ENCODE data around the gene MYO1E. TPM values are rescaled to one million over a fixed set of nuclear protein-coding genes. Genes with fewer than 3 reads are reported as not detected.

MYO1E gene
- total RNA-seq, 1 donor from 2014 or later: 45.5 TPM

GRCh38 chr15:59104912-59105732 lies 267.5 kb downstream of the MYO1E start, which contains the start of gene CCNB2:
CCNB2 (plus strand) TSS chr15:59105146; CDS start chr15:59105269, 123 bp downstream.
- intact Hi-C loops (cut with micrococcal nuclease): loop anchor here (1.0 kb wide), 2 partner anchors 118 to 171 kb away; partner anchors contain the start of gene RNF111

GRCh38 chr15:59104602-59104911 lies 268.1 kb downstream of the MYO1E start:
- intact Hi-C loops (cut with micrococcal nuclease): no loop called here

DNA sequence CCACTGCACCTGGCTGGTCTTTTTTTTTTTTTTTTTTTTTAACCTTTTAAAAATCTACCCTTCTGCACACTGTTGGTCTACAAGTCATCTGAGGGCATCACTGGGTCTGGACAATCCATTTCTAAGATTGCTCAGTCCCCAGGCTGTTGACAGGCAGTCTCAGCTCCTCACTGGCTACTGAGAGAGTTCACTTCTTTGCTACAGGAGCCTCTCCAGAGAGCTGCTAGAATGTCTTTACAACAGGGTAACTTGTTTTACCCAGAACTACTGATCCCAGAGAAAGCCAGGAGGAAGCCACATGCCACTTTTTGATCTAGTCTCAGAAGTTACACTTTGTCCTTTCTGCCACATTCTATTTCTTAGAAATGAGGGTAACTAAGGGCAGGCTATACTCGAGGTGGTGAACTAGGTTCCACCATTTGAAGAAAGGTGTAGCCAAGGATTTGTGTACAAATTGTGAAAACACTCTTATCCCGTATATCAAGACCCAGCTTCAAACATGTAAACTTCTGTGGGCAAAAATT lies 273.4 kb downstream of the MYO1E start:
- intact Hi-C loops (cut with micrococcal nuclease): no loop called here

DNA sequence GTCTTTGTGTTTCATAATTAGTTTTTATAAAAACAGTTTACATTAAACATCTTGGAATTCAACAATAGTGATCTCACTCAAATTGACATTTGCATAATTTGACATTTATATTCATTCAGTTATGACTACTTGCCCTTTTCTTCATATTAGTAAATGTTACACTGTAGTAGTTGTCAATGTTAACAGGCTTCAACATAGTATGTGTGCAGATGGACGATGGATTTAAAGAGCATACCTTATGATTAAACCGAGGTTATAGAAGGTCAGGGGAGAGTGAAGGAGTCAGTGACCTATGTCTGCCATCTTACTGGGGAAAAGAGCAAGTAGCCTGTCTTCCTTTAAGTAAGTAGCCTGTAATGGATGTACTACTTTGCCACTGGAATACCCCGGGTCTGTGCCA lies 276.2 kb downstream of the MYO1E start:
- intact Hi-C loops (cut with micrococcal nuclease): no loop called here

DNA sequence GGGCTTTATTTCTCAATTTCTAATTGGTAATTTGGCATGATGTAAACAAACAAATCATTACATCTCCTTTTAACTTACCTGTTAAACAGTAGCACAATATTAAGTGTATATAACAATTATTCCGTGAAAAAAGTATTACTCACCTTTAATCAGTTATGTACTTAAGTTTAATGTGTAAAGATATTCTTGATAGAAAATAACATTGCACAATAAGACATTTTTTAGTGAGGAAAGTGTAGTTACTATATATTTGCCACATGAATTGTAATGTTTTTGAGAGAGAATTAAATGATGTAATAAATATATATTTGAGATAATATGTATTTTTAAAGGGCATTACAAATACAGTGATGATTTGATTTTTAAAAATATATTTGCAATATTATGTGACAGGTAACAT lies 278.6 kb downstream of the MYO1E start:
- intact Hi-C loops (cut with micrococcal nuclease): no loop called here

- intact Hi-C loops (cut with micrococcal nuclease): no loop called here
Measured at GRCh38 chr15:59087731-59088130, 284.9 kb downstream of the MYO1E start.

Other genes with a start within 250 kb of the MYO1E start
- not detected in 2 replicates for gene LDHAL6B, start 166.0 kb downstream of the MYO1E start, total RNA-seq
- 1.2 and 1.4 TPM in 2 replicates for gene FAM81A, start 65.3 kb upstream of the MYO1E start, total RNA-seq
- not detected in 2 replicates for gene GCNT3, start 238.9 kb upstream of the MYO1E start, total RNA-seq

Data from T-helper 2 cell treated with Interferon-gamma antibody and Interleukin-4, amounts not matched to agents 100 ng/mL and 5 ng/mL, for 36 hours (primary cell).